Fibroblast of skin of left quadriceps (primary cell): ENCODE results near the gene ID2.

Source experiments
- DNase-seq, 2 experiments: peaks; one replicate each; pipeline ENCODE4 v3.0.0-alpha.2; 2013; ENCODE audit warnings: low read depth in 2 of 2

The ID2 gene

DNA sequence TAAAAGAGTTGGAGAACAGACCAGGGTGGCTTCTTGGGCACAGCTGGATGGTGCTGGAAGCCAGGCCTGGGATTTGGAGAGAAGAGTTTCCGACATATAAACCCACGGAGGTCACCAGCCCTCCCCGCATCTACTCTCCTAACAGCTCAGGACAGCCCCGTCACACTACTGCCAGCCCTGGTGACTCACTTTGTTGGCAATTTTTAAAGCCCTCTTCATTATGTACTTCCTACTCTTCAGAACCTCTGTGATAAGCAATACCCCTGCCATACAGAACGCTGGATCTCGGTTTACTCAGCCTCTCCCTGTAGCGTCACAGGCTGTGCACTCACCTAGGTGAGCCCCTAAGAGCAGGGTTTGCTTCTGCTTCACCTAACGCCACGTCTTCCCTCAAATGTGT lies 48.1 kb downstream of the ID2 start:
- no peak for DNase-seq

DNA sequence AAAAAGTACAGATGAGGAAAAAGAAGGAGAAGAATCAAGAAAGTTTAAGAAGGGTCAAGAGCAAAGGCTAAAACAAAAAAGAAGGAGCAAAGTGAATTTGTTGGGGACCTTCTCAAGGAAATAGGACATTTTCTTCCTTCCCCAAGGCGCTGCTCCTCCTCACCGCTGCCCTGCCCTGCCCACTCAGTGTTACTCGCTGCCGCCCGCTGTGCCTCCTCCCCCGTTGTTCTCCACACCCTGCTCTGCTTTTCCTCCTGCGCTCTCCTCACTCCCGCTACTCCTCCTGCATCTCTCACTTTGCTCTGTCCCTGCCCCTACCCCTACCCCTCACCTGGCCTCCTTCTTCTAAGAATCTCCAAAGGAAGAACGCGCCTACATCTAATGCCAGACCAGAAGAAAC lies 50.7 kb downstream of the ID2 start:
- DNase-seq = no peak
